ENCODE results near the gene CCL20. TPM values are rescaled to one million over a fixed set of nuclear protein-coding genes. Genes with fewer than 3 reads are reported as not detected.

The CCL20 gene
- polyA plus RNA-seq, 3 donors from 2014 or later, result 1.1 TPM; not detected in 2

- Mint-ChIP-seq H3K27ac (no peak overlapping the region), H3K9me3 (no peaks in the 10 kb centered on the region), H3K4me3 (no peak overlapping the region), H3K4me1 (no peaks in the 10 kb centered on the region), H3K27me3 (ENCODE audit: low read depth in 3 of 3) (peaks cover 0 to 3% (median 0%) of the 10 kb centered on the region in 3 donors), H3K36me3 (no peaks in the 10 kb centered on the region)
- DNase-seq, result no peak
These were observed 47.4 kb downstream of the CCL20 start for GRCh38 chr2:227861011-227861410.

GRCh38 chr2:227862227-227862740, 48.6 kb downstream of the CCL20 start:
- DNase-seq, result no peak
- H3K27ac Mint-ChIP-seq, result no peak overlapping the region
- H3K4me3 Mint-ChIP-seq, result no peak overlapping the region
- no peaks in the 10 kb centered on the region for H3K4me1 Mint-ChIP-seq
- H3K9me3 Mint-ChIP-seq, result peaks cover 0 to 2% (median 0%) of the 10 kb centered on the region in 6 donors
- H3K27me3 Mint-ChIP-seq (ENCODE audit: low read depth in 3 of 3), result peaks cover 0 to 5% (median 3%) of the 10 kb centered on the region in 3 donors
- H3K36me3 Mint-ChIP-seq, result no peaks in the 10 kb centered on the region

- no peak for DNase-seq
- H3K36me3 Mint-ChIP-seq, result no peaks in the 10 kb centered on the region
- no peaks in the 10 kb centered on the region for H3K4me1 Mint-ChIP-seq
- H3K27ac Mint-ChIP-seq, result no peak overlapping the region
- peaks cover 0 to 2% (median 0%) of the 10 kb centered on the region in 6 donors for H3K9me3 Mint-ChIP-seq
- no peak overlapping the region for H3K4me3 Mint-ChIP-seq
- H3K27me3 Mint-ChIP-seq (ENCODE audit: low read depth in 3 of 3), result peaks cover 0 to 5% (median 3%) of the 10 kb centered on the region in 3 donors
These were observed 49.3 kb downstream of the CCL20 start for GRCh38 chr2:227862741-227863588.

GRCh38 chr2:227864161-227864756, 50.6 kb downstream of the CCL20 start:
- Mint-ChIP-seq H3K9me3 (peaks cover 0 to 2% (median 0%) of the 10 kb centered on the region in 6 donors), H3K36me3 (no peaks in the 10 kb centered on the region), H3K4me1 (no peaks in the 10 kb centered on the region), H3K27me3 (ENCODE audit: low read depth in 3 of 3) (peaks cover 0 to 5% (median 3%) of the 10 kb centered on the region in 3 donors), H3K4me3 (no peak overlapping the region), H3K27ac (no peak overlapping the region)
- no peak for DNase-seq

- Mint-ChIP-seq H3K27ac (no peak overlapping the region), H3K4me3 (no peak overlapping the region), H3K36me3 (no peaks in the 10 kb centered on the region), H3K9me3 (peaks cover 0 to 2% (median 0%) of the 10 kb centered on the region in 6 donors), H3K27me3 (ENCODE audit: low read depth in 3 of 3) (peaks cover 0 to 6% (median 5%) of the 10 kb centered on the region in 3 donors), H3K4me1 (no peaks in the 10 kb centered on the region)
- no peak for DNase-seq
These were observed 51.6 kb downstream of the CCL20 start for GRCh38 chr2:227865291-227865690.

Other genes starting within 250 kb of the CCL20 start
- gene SCYGR2, start 214.9 kb upstream of the CCL20 start, polyA plus RNA-seq, result not detected
- gene SCYGR3, start 199.0 kb upstream of the CCL20 start, polyA plus RNA-seq, result not detected
- gene SCYGR4, start 196.3 kb upstream of the CCL20 start, polyA plus RNA-seq, result not detected
- not detected for gene SCYGR5, start 147.0 kb upstream of the CCL20 start, polyA plus RNA-seq
- gene SLC19A3, start 95.8 kb upstream of the CCL20 start, polyA plus RNA-seq, result not detected
- not detected for gene SCYGR6, start 89.1 kb upstream of the CCL20 start, polyA plus RNA-seq
- gene SCYGR7, start 85.5 kb upstream of the CCL20 start, polyA plus RNA-seq, result not detected
- gene SCYGR8, start 67.9 kb upstream of the CCL20 start, polyA plus RNA-seq, result not detected
- gene DAW1, start 57.8 kb downstream of the CCL20 start, polyA plus RNA-seq, result not detected

Data from immature natural killer cell (primary cell).